NT2/D1 (cell line): Measurements from ENCODE around the gene LRPPRC.

Experiments used
- SUZ12 ChIP-seq: IDR thresholded peaks from 2 replicates; pipeline ENCODE4 v1.6.1; 2011; ENCODE audit not compliant: insufficient read length, insufficient read depth; ENCODE audit errors: extremely low read depth
- YY1 ChIP-seq: IDR thresholded peaks from 2 replicates; pipeline ENCODE4 v1.6.1; 2011; ENCODE audit not compliant: insufficient read length, insufficient read depth

DNA sequence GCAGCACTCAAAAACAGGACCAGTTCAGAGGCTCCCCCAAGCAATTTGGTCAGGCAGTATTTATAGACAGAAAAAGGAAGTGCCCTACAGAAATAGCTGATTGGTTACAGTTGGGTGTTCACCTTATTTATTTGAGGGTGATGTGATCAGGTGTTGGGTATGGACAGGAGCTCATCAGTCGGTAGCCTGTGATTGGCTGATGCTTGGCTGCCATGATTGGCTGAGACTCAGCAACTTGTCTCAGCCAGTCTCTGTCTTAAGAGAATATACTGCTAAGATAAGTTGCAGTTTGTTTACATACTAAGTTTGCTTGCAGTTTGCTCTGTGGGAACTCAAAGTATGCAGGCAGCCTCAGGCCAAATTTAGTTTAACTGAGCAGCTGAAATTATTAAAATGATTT is 147.6 kb downstream of the LRPPRC start:
- TF ChIP-seq YY1 = no peak
- no peak for TF ChIP-seq SUZ12
